Dendritic cell treated with granulocyte-macrophage colony-stimulating factor and Interleukin-4, amounts not matched to agents 40 ng/mL and 50 ng/mL, for 4 days (primary cell): ENCODE data around the gene POLR3GL.

ENCODE experiments used
- H3K27ac Mint-ChIP-seq: one replicate; pipeline ENCODE4 v1.8.0; 2022; ENCODE audit warnings: mild to moderate bottlenecking, mixed read lengths
- H3K27me3 Mint-ChIP-seq: one replicate; pipeline ENCODE4 v1.8.0; 2022; ENCODE audit warnings: mild to moderate bottlenecking, mixed read lengths
- H3K36me3 Mint-ChIP-seq: one replicate; pipeline ENCODE4 v1.8.0; 2022; ENCODE audit warnings: low read depth, mixed read lengths
- H3K4me1 Mint-ChIP-seq: one replicate; pipeline ENCODE4 v1.8.0; 2022; ENCODE audit warnings: low read depth, mixed read lengths
- H3K4me3 Mint-ChIP-seq: one replicate; pipeline ENCODE4 v1.8.0; 2022; ENCODE audit warnings: mild to moderate bottlenecking, moderate library complexity, mixed read lengths
- H3K9me3 Mint-ChIP-seq: one replicate; pipeline ENCODE4 v1.8.0; 2022; ENCODE audit warnings: mixed read lengths
- intact Hi-C: fragments of 100-400 bp; cut with micrococcal nuclease; formaldehyde crosslinking; loops from one replicate; pipeline ENCODE4 v1.15.0; 2022

POLR3GL gene

DNA sequence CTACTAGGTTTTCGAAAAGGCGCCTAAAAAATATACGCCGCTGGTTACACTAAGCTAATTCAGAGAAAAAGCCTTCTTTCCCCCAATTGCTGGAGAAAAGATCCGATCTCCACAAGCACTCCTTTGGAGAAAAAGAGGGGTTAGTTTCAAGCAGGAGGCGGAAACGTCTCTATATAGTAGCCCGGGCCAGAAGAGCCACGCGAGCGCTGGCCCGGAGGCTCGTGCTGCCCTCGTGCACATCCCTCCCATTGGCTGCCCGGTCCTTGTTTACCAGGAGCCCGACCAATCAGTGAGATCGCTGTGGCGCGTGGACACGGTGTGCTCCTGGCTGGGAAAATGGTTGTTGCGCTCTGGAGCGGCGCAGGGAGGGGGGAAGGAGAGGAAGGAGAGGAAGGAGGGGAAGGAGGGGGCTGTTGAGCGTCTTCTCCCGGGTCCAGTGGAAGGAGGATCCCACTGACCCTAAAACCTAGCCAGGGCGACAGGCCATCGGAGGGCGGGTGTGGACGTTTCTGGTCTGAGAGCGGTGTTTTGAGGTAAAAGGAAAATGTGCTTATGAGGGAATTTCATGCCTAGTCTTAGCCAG, 32.0 kb downstream of the POLR3GL start, which contains the start of gene TXNIP:
Gene TXNIP, minus strand, starts transcription at position 147 of the 583 bp plus-strand sequence. CDS start 313 bp downstream, outside the sequence.
- Mint-ChIP-seq H3K4me1 (peaks cover 43% of the 10 kb centered on the region), H3K4me3 (peak within 1 kb of the TSS; percentile 99), H3K27me3 (no peaks in the 10 kb centered on the region), H3K27ac (peak within 1 kb of the TSS; percentile 95), H3K9me3 (no peaks in the 10 kb centered on the region), H3K36me3 (peaks cover 63% of the 10 kb centered on the region)
- intact Hi-C loops: loop anchor here (1.0 kb wide), 2 partner anchors 11 to 17 kb away; no protein-coding TSS in a partner anchor

DNA sequence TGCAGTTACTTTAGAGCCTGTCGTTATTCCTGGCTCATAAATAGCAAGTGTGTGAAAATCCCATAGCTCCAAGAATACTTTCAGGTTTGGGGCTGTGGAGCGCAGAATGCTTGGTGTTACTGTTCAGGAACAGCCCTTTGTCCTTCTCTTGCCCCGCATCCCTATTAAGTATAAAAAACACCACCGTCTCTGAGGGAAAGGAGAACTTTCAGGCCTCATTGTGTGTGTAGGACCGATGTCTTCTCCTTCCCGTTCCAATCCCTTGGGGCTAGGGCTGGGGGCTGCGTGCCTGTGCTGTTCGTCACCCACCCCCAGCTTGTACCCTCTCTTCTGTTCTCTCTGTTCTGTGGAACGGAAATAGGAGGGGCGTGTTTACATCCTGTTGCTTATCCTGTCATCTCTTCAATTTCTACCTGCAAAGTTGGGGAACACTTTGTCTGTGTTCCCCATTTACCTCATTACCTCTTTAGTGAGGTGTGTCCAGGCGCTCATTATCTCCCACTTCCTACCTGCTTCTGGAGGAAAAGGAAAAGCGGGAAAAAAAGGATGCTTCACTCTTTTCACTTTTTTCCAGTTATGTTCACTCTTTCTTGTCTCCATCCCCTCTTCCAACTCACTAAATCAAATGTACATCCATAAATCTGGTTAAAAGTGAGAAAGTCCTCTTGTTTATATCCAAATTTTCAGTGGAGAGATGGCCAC, 32.7 kb downstream of the POLR3GL start:
- H3K27ac Mint-ChIP-seq: peak overlapping the region; percentile 95
- H3K36me3 Mint-ChIP-seq: peaks cover 56% of the 10 kb centered on the region
- peaks cover 37% of the 10 kb centered on the region for H3K4me1 Mint-ChIP-seq
- no peaks in the 10 kb centered on the region for H3K9me3 Mint-ChIP-seq
- intact Hi-C loops: no loop called here
- H3K27me3 Mint-ChIP-seq: no peaks in the 10 kb centered on the region
- peak overlapping the region; percentile 99 for H3K4me3 Mint-ChIP-seq

DNA sequence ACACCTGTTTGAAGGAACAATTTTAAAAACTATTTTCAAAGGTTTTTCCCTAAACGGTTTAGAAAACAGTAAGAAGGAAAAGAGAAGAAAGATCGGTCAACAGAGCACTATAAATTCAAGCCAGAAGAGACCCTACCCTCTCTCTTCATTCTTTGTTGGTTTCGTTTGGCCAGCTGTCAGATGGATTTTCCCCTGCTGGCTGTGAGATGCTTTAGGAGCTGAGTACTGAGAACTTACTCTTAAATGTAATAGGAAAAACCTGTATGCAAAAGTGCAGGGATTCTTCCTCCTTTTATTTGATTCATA, 33.2 kb downstream of the POLR3GL start:
- Mint-ChIP-seq H3K4me1 (peaks cover 34% of the 10 kb centered on the region), H3K4me3 (peak overlapping the region; percentile 99), H3K9me3 (no peaks in the 10 kb centered on the region), H3K27ac (peak overlapping the region; percentile 95), H3K27me3 (no peaks in the 10 kb centered on the region), H3K36me3 (peaks cover 51% of the 10 kb centered on the region)
- intact Hi-C loops: no loop called here

DNA sequence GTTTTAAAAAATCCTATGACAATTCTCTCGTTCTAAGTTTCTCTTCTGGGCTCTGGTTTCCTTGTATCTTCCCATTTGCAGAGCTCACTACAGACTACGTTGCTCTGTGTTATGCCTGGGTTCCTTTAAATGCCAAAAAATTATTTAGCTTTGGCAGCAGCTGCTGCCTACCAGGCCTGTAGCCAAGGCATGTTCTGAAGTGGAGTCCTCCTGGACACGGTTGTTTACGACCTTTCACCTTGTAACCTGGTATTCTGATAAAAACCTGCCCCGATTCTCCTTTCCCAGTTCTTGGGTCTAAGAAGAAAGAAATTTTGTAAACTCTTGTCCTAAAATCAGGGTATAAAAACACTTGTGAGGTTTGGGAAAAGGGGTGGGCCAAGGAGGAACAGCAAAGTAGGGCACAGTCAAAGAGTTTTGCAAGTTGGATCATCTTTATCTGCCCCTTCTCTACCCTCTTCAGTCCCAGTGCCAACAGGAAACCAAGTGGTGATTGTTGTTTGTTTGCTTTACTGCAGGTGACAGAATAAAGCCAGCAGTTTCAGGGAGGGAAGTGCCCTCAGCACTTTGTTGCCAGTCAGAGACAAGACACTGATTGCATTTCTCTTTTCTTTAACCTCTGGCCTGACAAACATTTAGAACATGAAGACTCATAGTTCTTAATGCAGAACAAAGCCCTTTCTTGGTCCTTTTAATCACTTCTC, 35.0 kb downstream of the POLR3GL start:
- H3K4me1 Mint-ChIP-seq: peaks cover 31% of the 10 kb centered on the region

DNA sequence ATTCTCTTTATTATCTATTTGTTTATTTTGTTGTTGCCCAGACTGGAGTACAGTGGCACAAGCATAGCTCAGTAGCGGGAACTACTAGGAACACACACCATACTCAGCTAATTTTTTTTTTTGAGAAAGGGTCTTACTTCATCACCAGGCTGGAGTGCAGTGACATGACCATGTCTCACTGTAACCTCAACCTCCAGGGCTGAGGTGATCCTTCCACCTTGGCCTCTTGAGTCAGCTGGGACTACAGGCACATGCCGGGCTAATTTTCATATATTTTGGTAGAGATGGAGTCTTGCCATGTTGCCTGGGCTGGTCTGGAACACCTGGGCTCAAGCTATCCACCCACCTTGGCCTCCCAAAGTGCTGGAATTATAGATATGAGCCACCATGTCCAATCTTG, 37.2 kb downstream of the POLR3GL start:
- no peaks in the 10 kb centered on the region for H3K27me3 Mint-ChIP-seq
- no peak overlapping the region for H3K4me3 Mint-ChIP-seq
- peaks cover 11% of the 10 kb centered on the region for H3K36me3 Mint-ChIP-seq
- H3K9me3 Mint-ChIP-seq: no peaks in the 10 kb centered on the region
- peaks cover 54% of the 10 kb centered on the region for H3K4me1 Mint-ChIP-seq
- intact Hi-C loops: no loop called here
- H3K27ac Mint-ChIP-seq: peak overlapping the region; percentile 30

More for the DNA sequence above, 35.0 kb downstream of the POLR3GL start:
- intact Hi-C loops: no loop called here
- Mint-ChIP-seq H3K9me3 (no peaks in the 10 kb centered on the region), H3K36me3 (peaks cover 33% of the 10 kb centered on the region), H3K27ac (peak overlapping the region; percentile 67), H3K4me3 (peak overlapping the region; percentile 5), H3K27me3 (no peaks in the 10 kb centered on the region)

DNA sequence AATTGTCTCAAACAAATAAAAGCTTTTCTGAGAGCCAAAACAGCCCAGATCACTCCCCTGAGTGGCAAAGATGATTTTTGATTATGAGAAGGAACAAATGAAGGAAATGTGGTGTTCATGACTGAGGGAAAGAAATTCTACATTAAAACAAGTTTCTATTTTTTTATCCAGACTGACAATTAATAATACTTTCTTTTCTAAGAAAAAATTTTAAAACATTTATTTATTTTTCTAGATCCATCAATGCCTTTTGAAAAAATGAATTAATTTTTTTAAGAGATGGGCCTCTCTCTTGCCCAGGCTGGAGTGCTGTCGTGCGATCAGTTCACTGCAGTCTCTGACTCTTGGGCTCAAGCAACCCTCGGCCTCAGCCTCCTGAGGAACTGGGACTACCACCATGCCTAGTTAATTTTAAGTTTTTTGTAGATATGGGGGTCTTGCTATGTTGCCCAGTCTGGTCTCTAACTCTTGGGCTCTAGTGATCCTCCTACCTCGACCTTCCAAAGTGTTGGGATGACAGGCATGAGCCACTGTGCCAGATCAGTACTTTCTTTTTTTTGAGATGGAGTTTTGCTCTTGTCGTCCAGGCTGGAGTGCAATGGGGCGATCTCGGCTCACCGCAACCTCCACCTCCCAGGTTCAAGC, 43.1 kb downstream of the POLR3GL start:
- H3K27me3 Mint-ChIP-seq: no peaks in the 10 kb centered on the region
- H3K4me3 Mint-ChIP-seq: peak overlapping the region; percentile 17
- H3K27ac Mint-ChIP-seq: peak overlapping the region; percentile 81
- no peaks in the 10 kb centered on the region for H3K9me3 Mint-ChIP-seq
- no peaks in the 10 kb centered on the region for H3K36me3 Mint-ChIP-seq
- H3K4me1 Mint-ChIP-seq: peaks cover 47% of the 10 kb centered on the region
- intact Hi-C loops: loop anchor here (1.0 kb wide), 1 partner anchor 30 kb away; no protein-coding TSS in a partner anchor

DNA sequence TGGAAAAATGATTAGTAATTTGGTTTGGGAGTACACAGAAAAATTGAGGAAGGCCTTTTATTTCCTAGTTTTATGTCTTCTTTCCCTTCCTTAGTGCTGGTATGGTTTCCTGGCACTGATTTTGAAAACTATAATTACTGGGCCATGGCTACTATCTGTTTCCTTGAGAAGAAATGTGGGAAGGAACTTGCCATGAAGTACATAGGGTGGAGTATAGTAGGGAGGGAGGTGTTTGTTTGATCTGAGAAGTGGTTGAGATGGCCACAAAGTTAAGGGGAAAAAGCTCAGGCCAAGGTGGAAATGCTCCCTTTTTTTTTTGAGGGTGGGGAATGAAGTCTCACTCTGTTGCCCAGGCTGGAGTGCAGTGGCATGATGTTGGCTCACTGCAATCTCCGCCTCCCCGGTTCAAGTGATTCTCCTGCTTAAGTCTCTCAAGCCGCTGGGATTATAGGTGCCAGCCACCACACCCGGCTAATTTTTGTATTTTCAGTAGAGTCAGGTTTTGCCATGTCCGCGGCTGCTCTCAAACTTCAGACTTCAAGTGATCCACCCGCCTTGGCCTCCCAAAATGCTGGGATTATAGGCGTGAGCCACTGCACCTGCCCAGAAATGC, 45.7 kb downstream of the POLR3GL start:
- Mint-ChIP-seq H3K36me3 (no peaks in the 10 kb centered on the region), H3K4me1 (peaks cover 34% of the 10 kb centered on the region), H3K27ac (peak overlapping the region; percentile 65), H3K4me3 (no peak overlapping the region), H3K9me3 (no peaks in the 10 kb centered on the region), H3K27me3 (peaks cover 5% of the 10 kb centered on the region)
- intact Hi-C loops: no loop called here

DNA sequence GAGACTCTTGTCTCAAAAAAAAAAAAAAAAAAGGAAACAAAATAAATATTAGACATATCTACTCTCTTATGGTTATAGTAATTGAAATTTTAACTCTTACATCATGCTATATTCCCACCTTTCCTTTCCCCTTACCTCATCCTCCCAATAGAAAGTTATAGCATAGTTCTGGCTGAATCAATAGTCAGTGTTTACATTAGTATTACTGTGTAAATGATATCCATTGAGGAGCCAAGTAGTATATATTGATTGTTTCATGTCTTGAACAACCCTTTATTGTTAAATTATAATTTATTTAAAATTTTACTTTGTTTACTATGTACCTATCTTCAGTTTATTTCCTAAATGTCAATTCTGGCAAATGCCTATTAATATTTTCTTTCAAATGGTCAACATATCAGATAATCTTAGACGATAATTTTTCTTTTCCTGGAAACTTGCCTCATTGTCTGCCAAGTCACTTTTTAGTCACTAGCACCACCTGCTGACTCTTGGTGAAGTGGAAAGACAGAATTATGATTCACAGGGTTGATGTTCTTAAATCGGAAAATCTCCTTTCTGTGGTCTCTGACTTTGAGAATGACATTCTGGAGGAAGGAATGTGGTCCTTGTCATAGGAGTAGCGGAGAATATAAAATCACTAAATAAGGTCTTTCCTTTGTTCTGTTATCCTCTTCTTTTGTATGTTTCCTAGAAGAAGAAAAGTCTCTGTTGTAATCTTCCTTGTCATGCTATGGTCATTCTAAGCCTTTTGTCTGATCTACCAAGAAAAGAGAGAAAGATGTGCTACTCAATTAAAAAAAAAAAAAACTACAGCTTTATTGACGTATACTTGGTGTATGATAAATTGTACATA, 48.4 kb downstream of the POLR3GL start:
- H3K36me3 Mint-ChIP-seq: no peaks in the 10 kb centered on the region
- H3K27ac Mint-ChIP-seq: no peak overlapping the region
- H3K4me3 Mint-ChIP-seq: no peak overlapping the region
- H3K4me1 Mint-ChIP-seq: peaks cover 10% of the 10 kb centered on the region
- intact Hi-C loops: loop anchor here (1.0 to 2.0 kb wide), 3 partner anchors 36 to 168 kb away; partner anchors contain the start of gene NUDT17
- H3K9me3 Mint-ChIP-seq: no peaks in the 10 kb centered on the region
- peaks cover 19% of the 10 kb centered on the region for H3K27me3 Mint-ChIP-seq

DNA sequence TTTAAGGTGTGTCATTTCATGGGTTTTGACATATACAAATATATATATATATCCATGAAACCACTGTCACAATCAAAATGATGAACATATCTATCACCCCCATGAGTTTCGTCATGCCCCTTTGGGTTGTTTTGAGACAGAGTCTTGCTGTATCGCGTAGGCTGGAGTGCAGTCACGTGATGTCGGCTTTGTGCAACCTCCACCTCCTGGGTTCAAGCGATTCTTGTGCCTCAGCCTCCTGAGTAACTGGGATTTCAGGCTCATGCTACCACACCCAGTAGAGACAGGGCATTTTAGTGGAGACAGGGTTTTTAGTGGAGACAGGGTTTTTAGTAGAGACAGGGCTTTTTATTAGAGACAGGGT, 49.1 kb downstream of the POLR3GL start:
- intact Hi-C loops: loop anchor here (1.0 to 2.0 kb wide), 3 partner anchors 36 to 169 kb away; partner anchors contain the start of gene NUDT17
- peaks cover 10% of the 10 kb centered on the region for H3K4me1 Mint-ChIP-seq
- H3K9me3 Mint-ChIP-seq: no peaks in the 10 kb centered on the region
- H3K4me3 Mint-ChIP-seq: no peak overlapping the region
- H3K36me3 Mint-ChIP-seq: no peaks in the 10 kb centered on the region
- H3K27me3 Mint-ChIP-seq: peaks cover 25% of the 10 kb centered on the region
- H3K27ac Mint-ChIP-seq: no peak overlapping the region

DNA sequence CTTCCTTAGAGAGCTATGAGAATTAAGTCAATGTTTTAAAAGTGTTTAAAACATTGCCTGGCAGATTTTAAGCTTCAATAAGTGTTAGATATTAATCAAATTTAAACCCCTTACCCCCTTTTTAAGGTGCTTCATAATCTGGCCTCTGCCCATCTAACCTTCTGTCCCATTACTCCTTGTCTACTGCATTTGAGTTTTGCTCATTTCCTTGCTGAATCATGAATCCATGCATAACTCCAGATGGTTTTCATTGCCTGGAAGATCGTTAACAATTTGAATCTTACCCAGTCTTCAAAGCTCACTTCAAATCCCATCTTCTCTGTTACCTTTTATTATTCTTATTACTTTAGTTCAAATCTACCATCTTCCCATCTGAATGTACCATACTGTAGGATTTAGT, 52.4 kb downstream of the POLR3GL start:
- Mint-ChIP-seq H3K9me3 (no peaks in the 10 kb centered on the region), H3K4me1 (peaks cover 24% of the 10 kb centered on the region), H3K27me3 (peaks cover 48% of the 10 kb centered on the region)

DNA sequence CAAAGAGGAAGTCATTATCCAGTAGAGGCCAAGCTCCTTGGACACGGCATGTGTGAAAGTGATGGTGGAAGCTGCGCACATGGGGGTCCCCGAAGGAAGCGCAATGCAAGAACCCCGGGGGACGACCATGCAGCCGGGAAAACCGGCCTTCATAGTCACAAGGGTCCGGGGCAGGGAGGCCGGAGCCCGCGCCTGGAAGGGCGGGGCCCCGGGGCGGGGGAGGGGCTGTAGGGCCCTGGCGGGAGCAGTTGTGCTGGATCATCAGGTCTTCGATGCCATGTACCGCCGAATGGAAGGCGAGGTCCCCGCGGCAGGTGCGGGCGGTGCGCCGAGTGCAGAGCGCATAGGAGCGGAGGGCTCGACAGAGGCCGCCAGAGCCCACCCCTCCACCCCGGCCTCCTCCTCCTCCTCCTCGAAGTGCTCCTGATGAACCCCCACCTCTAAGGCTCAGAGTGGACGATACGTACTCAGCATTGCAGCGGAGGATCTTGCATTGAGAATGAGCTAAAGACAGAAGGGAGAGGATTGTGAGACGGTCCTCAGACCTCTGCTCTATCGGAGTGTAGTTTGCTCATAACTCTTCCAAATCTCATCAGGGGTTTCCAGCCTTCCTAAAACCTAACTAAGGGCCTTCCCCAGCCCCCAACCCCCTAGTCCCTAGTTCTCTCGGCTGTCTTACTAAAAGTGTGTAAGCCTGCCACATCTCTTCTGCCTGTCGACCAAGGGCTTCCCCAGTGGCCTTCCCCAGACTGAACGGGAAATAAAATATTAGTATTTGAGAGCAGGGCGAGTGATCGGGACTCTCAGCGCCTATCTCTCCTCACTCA, 55.0 kb downstream of the POLR3GL start:
- intact Hi-C loops: no loop called here
- Mint-ChIP-seq H3K27ac (no peak overlapping the region), H3K4me1 (peaks cover 24% of the 10 kb centered on the region), H3K27me3 (peaks cover 48% of the 10 kb centered on the region), H3K4me3 (peak overlapping the region; percentile 37), H3K36me3 (no peaks in the 10 kb centered on the region), H3K9me3 (no peaks in the 10 kb centered on the region)

More for the DNA sequence above, 52.4 kb downstream of the POLR3GL start:
- Mint-ChIP-seq H3K36me3 (no peaks in the 10 kb centered on the region), H3K27ac (no peak overlapping the region), H3K4me3 (no peak overlapping the region)
- intact Hi-C loops: no loop called here
